HCT116 (cell line): Measurements from ENCODE around the gene PURA. TPM values are rescaled to one million over a fixed set of nuclear protein-coding genes. Genes with fewer than 3 reads are reported as not detected.
A peak's percentile ranks its signal among the peaks of the same experiment; 100 is the strongest.

Experiments
- ATAC-seq: fragments of 200-7000 bp; cut with Tn5 transposase; 2 replicates; pipeline ENCODE4 v1.9.1; 2020; ENCODE audit warnings: mild to moderate bottlenecking, moderate library complexity
- BruUV-seq: library from RNA; stranded (reverse); fragments of 400-500 nt; replicated peaks from 2 replicates; lab custom pipeline; 2021; lab: Mats Ljungman, UMichigan
- CTCF ChIA-PET: fragments of 300-600 bp; sonication (Branson Sonifier 250); formaldehyde crosslinking; loops from one replicate; lab custom pipeline; 2021; ENCODE audit warnings: antibody characterized with exemption; lab: Charles Lee
- POLR2A ChIA-PET: fragments of 300-600, 350-600 bp; sonication (Branson Sonifier 250); formaldehyde crosslinking; loops from one replicate; lab custom pipeline; 2021; ENCODE audit warnings: antibody characterized with exemption; lab: Charles Lee
- RAD21 ChIA-PET, 2 experiments: fragments of 300-600 bp; sonication (Branson Sonifier 250); formaldehyde crosslinking; loops; one replicate each; lab custom pipeline; 2023; ENCODE audit warnings: low total read pairs in 2 of 2; ENCODE audit not compliant: uncharacterized antibody in 2 of 2, unreplicated experiment in 2 of 2, low non-redundant PET in 1 of 2; lab: Charles Lee
- DNase-seq: peaks from one replicate; pipeline ENCODE4 v3.0.0-alpha.2; 2010; ENCODE audit warnings: low read depth, low spot score
- H2AFZ ChIP-seq: fragments of 200-600 bp; shearing (Covaris generic), sonication (generic); 2 replicates; pipeline ENCODE4 v1.6.1; 2017; ENCODE audit warnings: low read depth, mixed run types, mixed read lengths, antibody characterized with exemption, low read length; ENCODE audit not compliant: poor library complexity, severe bottlenecking
- H3K27ac ChIP-seq: 2 replicates; pipeline ENCODE4 v1.5.1; 2012; ENCODE audit warnings: low read depth, low read length
- H3K27me3 ChIP-seq: fragments of 200-600 bp; sonication (generic); 2 replicates; pipeline ENCODE4 v1.6.1; 2016; ENCODE audit warnings: mixed run types, low read length, mixed read lengths; ENCODE audit not compliant: insufficient read depth
- H3K36me3 ChIP-seq, 2 experiments: fragments of 200-500 bp in 1 of 2; fragments of 200-600 bp in 1 of 2; sonication (Bioruptor generic) in 1 of 2; sonication (generic) in 1 of 2; 2 replicates each; pipeline versions ENCODE4 v1.5.1 to v1.6.1; 2014 to 2016; ENCODE audit warnings: low read length in 2 of 2, inconsistent platforms in 1 of 2, mixed read lengths in 1 of 2, mixed run types in 1 of 2; ENCODE audit not compliant: insufficient read depth in 2 of 2, control insufficient read depth in 1 of 2
- H3K4me1 ChIP-seq, 2 experiments: fragments of 200-600 bp in 1 of 2; sonication (generic) in 1 of 2; 2 replicates each; pipeline versions ENCODE4 v1.5.1 to v1.6.1; 2012 to 2017; ENCODE audit warnings: low read length in 2 of 2, inconsistent platforms in 1 of 2, mild to moderate bottlenecking in 1 of 2, mixed read lengths in 1 of 2, mixed run types in 1 of 2, moderate library complexity in 1 of 2; ENCODE audit not compliant: insufficient read depth in 2 of 2, control insufficient read depth in 1 of 2
- H3K4me2 ChIP-seq: fragments of 200-600 bp; sonication (generic); 2 replicates; pipeline ENCODE4 v1.6.1; 2017; ENCODE audit warnings: mixed run types, low read length, mixed read lengths
- H3K4me3 ChIP-seq, 2 experiments: fragments of 200-600 bp in 1 of 2; sonication (generic) in 1 of 2; replicated peaks in 1 of 2; 2 replicates each; pipeline ENCODE4 v1.5.1; 2011 to 2016; ENCODE audit warnings: low read length in 2 of 2, control low read depth in 1 of 2, low read depth in 1 of 2, mild to moderate bottlenecking in 1 of 2, mixed read lengths in 1 of 2, mixed run types in 1 of 2
- H3K79me2 ChIP-seq: fragments of 200-600 bp; sonication (generic); 2 replicates; pipeline ENCODE4 v1.6.1; 2017; ENCODE audit warnings: mild to moderate bottlenecking, mixed run types, low read length, moderate library complexity, mixed read lengths; ENCODE audit not compliant: insufficient read depth
- H3K9ac ChIP-seq: fragments of 200-600 bp; sonication (generic); 2 replicates; pipeline ENCODE4 v1.6.1; 2016; ENCODE audit warnings: low read length, mixed read lengths
- H3K9me2 ChIP-seq: fragments of 200-600 bp; sonication (generic), shearing (Covaris generic); 2 replicates; pipeline ENCODE4 v1.6.1; 2017; ENCODE audit warnings: mixed run types, mild to moderate bottlenecking, moderate library complexity; ENCODE audit not compliant: insufficient read depth
- H3K9me3 ChIP-seq, 2 experiments: fragments of 200-500 bp in 1 of 2; fragments of 200-600 bp in 1 of 2; sonication (Bioruptor generic) in 1 of 2; sonication (generic) in 1 of 2; 2 replicates each; pipeline ENCODE4 v1.6.1; 2014 to 2017; ENCODE audit warnings: low read length in 2 of 2, mixed read lengths in 2 of 2, inconsistent platforms in 1 of 2, low read depth in 1 of 2, mild to moderate bottlenecking in 1 of 2, mixed run types in 1 of 2, moderate library complexity in 1 of 2; ENCODE audit not compliant: control insufficient read depth in 1 of 2, insufficient read depth in 1 of 2
- H4K20me1 ChIP-seq: fragments of 200-600 bp; sonication (generic), shearing (Covaris generic); 2 replicates; pipeline ENCODE4 v1.6.1; 2017; ENCODE audit warnings: mixed run types, mild to moderate bottlenecking, moderate library complexity; ENCODE audit not compliant: insufficient read depth
- ATF3 ChIP-seq: IDR thresholded peaks from 2 replicates; pipeline ENCODE4 v1.6.1; 2012
- CEBPB ChIP-seq: IDR thresholded peaks from 2 replicates; pipeline ENCODE4 v1.6.1; 2012; ENCODE audit warnings: low read depth
- CTCF ChIP-seq, 3 experiments: fragments of 200-600 bp in 1 of 3; sonication (generic) in 1 of 3; IDR thresholded peaks in 2 of 3; conservative IDR thresholded peaks in 1 of 3; 2 replicates each; pipeline ENCODE4 v1.5.1; 2012 to 2017; ENCODE audit warnings: low read depth in 2 of 3, low read length in 2 of 3, antibody characterized with exemption in 1 of 3, borderline replicate concordance in 1 of 3, control low read depth in 1 of 3, mild to moderate bottlenecking in 1 of 3, mixed read lengths in 1 of 3, mixed run types in 1 of 3, moderate library complexity in 1 of 3; ENCODE audit not compliant: insufficient read depth in 1 of 3
- EGR1 ChIP-seq: IDR thresholded peaks from 2 replicates; pipeline ENCODE4 v1.6.1; 2012; ENCODE audit warnings: low read depth
- FOSL1 ChIP-seq: IDR thresholded peaks from 2 replicates; pipeline ENCODE4 v1.6.1; 2012; ENCODE audit warnings: low read depth
- JUND ChIP-seq: IDR thresholded peaks from 2 replicates; pipeline ENCODE4 v1.6.1; 2012
- MAX ChIP-seq: IDR thresholded peaks from 2 replicates; pipeline ENCODE4 v1.6.1; 2012
- POLR2AphosphoS5 ChIP-seq: IDR thresholded peaks from 2 replicates; pipeline ENCODE4 v1.6.1; 2011; ENCODE audit warnings: mild to moderate bottlenecking, low read depth, low read length, moderate library complexity
- SIN3A ChIP-seq: IDR thresholded peaks from 2 replicates; pipeline ENCODE4 v1.6.1; 2012; ENCODE audit warnings: low read depth
- SP1 ChIP-seq: IDR thresholded peaks from 2 replicates; pipeline ENCODE4 v1.6.1; 2012; ENCODE audit warnings: low read depth
- SRF ChIP-seq: IDR thresholded peaks from 2 replicates; pipeline ENCODE4 v1.6.1; 2012; ENCODE audit warnings: low read depth
- TCF7L2 ChIP-seq: IDR thresholded peaks from 2 replicates; pipeline ENCODE4 v1.7.0; 2011; ENCODE audit warnings: borderline replicate concordance, inconsistent platforms; ENCODE audit not compliant: insufficient read depth, insufficient read length; ENCODE audit errors: extremely low read depth
- ZBTB33 ChIP-seq: IDR thresholded peaks from 2 replicates; pipeline ENCODE4 v1.6.1; 2011; ENCODE audit warnings: mild to moderate bottlenecking, low read length, moderate library complexity; ENCODE audit not compliant: insufficient replicate concordance; ENCODE audit errors: extremely low read depth
- ZFX ChIP-seq: fragments of 450-650 bp; IDR thresholded peaks from 2 replicates; pipeline ENCODE4 v1.6.1; 2017
- ZNF274 ChIP-seq: fragments of 200-500 bp; sonication (Bioruptor generic); IDR thresholded peaks from 2 replicates; pipeline ENCODE4 v1.6.1; 2014; ENCODE audit warnings: mild to moderate bottlenecking, low read depth, low read length, inconsistent platforms
- intact Hi-C: fragments of 100-400 bp; cut with micrococcal nuclease; formaldehyde crosslinking; loops from 2 replicates; pipeline ENCODE4 v1.10.0; 2022
- total RNA-seq: library from RNA; stranded (reverse); gene quantifications from one replicate; pipeline ENCODE4 v1.2.1, GENCODE V29; 2021; ENCODE audit not compliant: unreplicated experiment

Gene PURA
- total RNA-seq, 1 experiment from 2014 or later: 15.2 TPM

GRCh38 chr5:140106805-140107311, 7.1 kb upstream of the PURA start:
- TF ChIP-seq FOSL1 (no peak), ZNF274 (no peak), SRF (no peak), ZBTB33 (no peak), MAX (no peak), ZFX (no peak), JUND (no peak), EGR1 (no peak), CEBPB (no peak), POLR2AphosphoS5 (no peak), SIN3A (no peak), SP1 (no peak), ATF3 (no peak), TCF7L2 (no peak), CTCF (IDR thresholded peaks at IDR 0.05 in 2 of 3, conservative IDR thresholded peaks at IDR 0.05 in 1 of 3; ENCODE audit: borderline replicate concordance in 1 of 3, insufficient read depth in 1 of 3, low read depth in 2 of 3, low read length in 2 of 3) (no peak)
- H3K79me2 ChIP-seq: peaks cover 37% of the 10 kb centered on the region
- ChIA-PET RAD21 (no interaction called here), POLR2A (interaction anchor here (0.9 to 1.6 kb wide), 4 partner anchors 10 to 238 kb away, joined by 3 to 5 read pairs (median 4); no protein-coding TSS in a partner anchor), CTCF (interaction anchor here (0.8 kb wide), 1 partner anchor 332 kb away, joined by 3 read pairs; no protein-coding TSS in a partner anchor)
- H3K9ac ChIP-seq: peak overlapping the region; percentile 83
- intact Hi-C loops: loop anchor here (2.0 kb wide), 1 partner anchor 16 kb away; no protein-coding TSS in a partner anchor
- H3K4me1 ChIP-seq: peaks cover 10 to 28% of the 10 kb centered on the region in 2 experiments
- no peaks in the 10 kb centered on the region for H3K9me3 ChIP-seq
- BruUV-seq: TSS peak; percentile 59
- H3K27ac ChIP-seq: peak overlapping the region; percentile 89
- no peak overlapping the region for H2AFZ ChIP-seq
- H3K36me3 ChIP-seq: no peaks in the 10 kb centered on the region
- no peaks in the 10 kb centered on the region for H4K20me1 ChIP-seq
- no peaks in the 10 kb centered on the region for H3K9me2 ChIP-seq
- no peaks in the 10 kb centered on the region for H3K27me3 ChIP-seq
- peak overlapping the region; percentile 87 to 94 for H3K4me3 ChIP-seq
- no peak for ATAC-seq
- DNase-seq: no peak
- peak overlapping the region; percentile 95 for H3K4me2 ChIP-seq
